Measurements from ENCODE around the gene SEC11A. TPM values are rescaled to one million over a fixed set of nuclear protein-coding genes. Genes with fewer than 3 reads are reported as not detected.
A peak's percentile ranks its signal among the peaks of the same experiment; 100 is the strongest.

Gene SEC11A
- total RNA-seq, 3 donors from 2014 or later (not counting 1 experiment from before 2014, with no cell fraction given), result 78.7 to 89.3 (median 81.8) TPM

DNA sequence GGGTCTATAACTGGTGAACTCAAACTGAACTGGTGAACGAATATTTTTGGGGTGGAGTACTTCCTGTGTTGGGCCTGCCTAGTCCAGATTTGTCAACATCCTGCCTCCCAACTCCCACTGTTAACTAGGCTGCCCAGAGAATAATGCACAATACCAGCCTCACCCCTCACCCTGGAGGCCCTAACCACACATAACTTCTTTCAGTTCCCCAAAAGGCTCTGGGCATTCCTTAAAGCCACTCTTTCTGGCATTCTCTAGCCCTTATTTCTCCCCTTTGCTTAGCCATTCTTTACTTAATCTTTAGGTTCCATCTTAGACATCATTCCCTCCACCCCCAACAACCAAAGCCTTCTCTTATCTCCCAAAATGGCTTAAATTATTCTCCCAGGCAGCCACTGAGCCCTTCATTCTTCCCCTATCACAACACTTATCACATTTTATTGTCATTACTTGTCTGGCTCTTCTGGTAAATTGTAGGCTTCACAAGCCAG, 9.1 kb upstream of the SEC11A start:
- Histone ChIP-seq H3K4me3 (ENCODE audit: low read length) (no peak overlapping the region), H3K4me1 (ENCODE audit: control insufficient read depth, insufficient read depth, low read length) (peaks cover 46% of the 10 kb centered on the region)
- peaks cover 29 to 39% of the 10 kb centered on the region in 2 donors for H3K4me1 Mint-ChIP-seq

DNA sequence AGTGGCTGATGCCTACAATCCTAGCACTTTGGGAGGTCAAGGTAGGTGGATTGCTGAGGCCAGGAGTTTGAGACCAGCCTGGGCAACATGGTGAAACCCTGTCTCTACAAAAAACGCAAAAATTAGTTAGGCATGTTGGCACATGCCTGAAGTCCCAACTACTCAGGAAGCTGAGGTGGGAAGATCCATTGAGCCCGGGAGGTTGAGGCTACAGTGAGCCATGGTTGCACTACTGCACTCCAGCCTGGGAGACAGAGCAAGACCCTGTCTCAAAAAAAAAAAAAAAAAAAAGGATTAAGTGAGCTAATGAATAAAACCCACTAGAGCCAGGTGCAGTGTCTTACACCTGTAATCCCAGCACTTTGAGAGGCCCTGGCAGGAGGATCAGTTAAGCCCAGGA, 6.7 kb upstream of the SEC11A start:
- Mint-ChIP-seq H3K4me3 (no peak overlapping the region), H3K9me3 (no peaks in the 10 kb centered on the region), H3K36me3 (no peaks in the 10 kb centered on the region), H3K27ac (peak overlapping the region; percentile 35 to 85), H3K4me1 (peaks cover 21 to 37% of the 10 kb centered on the region in 2 donors), H3K27me3 (ENCODE audit: low read depth in 2 of 2) (no peaks in the 10 kb centered on the region)
- Histone ChIP-seq H3K4me3 (ENCODE audit: low read length) (no peak overlapping the region), H3K36me3 (ENCODE audit: control insufficient read depth, insufficient read depth, low read length) (no peaks in the 10 kb centered on the region), H3K4me1 (ENCODE audit: control insufficient read depth, insufficient read depth, low read length) (peaks cover 40% of the 10 kb centered on the region), H3K9me3 (ENCODE audit: control insufficient read depth, insufficient read depth, low read length) (no peaks in the 10 kb centered on the region), H3K27ac (ENCODE audit: low read length) (no peak overlapping the region), H3K27me3 (ENCODE audit: control insufficient read depth, insufficient read depth, low read length) (no peaks in the 10 kb centered on the region)
- WGBS (ENCODE audit: insufficient coverage), result 93% methylated on average over 2 of the region's 2 CpGs
- DNase-seq (no peak), ATAC-seq (no peak)
- TF ChIP-seq, protein P1, sequence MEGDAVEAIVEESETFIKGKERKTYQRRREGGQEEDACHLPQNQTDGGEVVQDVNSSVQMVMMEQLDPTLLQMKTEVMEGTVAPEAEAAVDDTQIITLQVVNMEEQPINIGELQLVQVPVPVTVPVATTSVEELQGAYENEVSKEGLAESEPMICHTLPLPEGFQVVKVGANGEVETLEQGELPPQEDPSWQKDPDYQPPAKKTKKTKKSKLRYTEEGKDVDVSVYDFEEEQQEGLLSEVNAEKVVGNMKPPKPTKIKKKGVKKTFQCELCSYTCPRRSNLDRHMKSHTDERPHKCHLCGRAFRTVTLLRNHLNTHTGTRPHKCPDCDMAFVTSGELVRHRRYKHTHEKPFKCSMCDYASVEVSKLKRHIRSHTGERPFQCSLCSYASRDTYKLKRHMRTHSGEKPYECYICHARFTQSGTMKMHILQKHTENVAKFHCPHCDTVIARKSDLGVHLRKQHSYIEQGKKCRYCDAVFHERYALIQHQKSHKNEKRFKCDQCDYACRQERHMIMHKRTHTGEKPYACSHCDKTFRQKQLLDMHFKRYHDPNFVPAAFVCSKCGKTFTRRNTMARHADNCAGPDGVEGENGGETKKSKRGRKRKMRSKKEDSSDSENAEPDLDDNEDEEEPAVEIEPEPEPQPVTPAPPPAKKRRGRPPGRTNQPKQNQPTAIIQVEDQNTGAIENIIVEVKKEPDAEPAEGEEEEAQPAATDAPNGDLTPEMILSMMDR (IDR thresholded peaks at IDR 0.05), result no peak
- intact Hi-C loops (cut with micrococcal nuclease), result no loop called here

More for the DNA sequence above, 9.1 kb upstream of the SEC11A start:
- Mint-ChIP-seq H3K27ac (peak overlapping the region; percentile 89 to 96), H3K36me3 (no peaks in the 10 kb centered on the region), H3K27me3 (ENCODE audit: low read depth in 2 of 2) (no peaks in the 10 kb centered on the region), H3K4me3 (peak overlapping the region; percentile 76), H3K9me3 (no peaks in the 10 kb centered on the region)
- Histone ChIP-seq H3K27me3 (ENCODE audit: control insufficient read depth, insufficient read depth, low read length) (no peaks in the 10 kb centered on the region), H3K9me3 (ENCODE audit: control insufficient read depth, insufficient read depth, low read length) (no peaks in the 10 kb centered on the region), H3K36me3 (ENCODE audit: control insufficient read depth, insufficient read depth, low read length) (no peaks in the 10 kb centered on the region), H3K27ac (ENCODE audit: low read length) (peak overlapping the region; percentile 80)
- TF ChIP-seq, protein P1 (IDR thresholded peaks at IDR 0.05), result no peak
- ATAC-seq (peak; percentile 81 to 89 (median 83)), DNase-seq (peak in 1 of 2 donors; percentile 62)
- intact Hi-C loops (cut with micrococcal nuclease), result no loop called here
- WGBS (ENCODE audit: insufficient coverage), result no CpG with 5 or more reads among the region's 1 CpG

DNA sequence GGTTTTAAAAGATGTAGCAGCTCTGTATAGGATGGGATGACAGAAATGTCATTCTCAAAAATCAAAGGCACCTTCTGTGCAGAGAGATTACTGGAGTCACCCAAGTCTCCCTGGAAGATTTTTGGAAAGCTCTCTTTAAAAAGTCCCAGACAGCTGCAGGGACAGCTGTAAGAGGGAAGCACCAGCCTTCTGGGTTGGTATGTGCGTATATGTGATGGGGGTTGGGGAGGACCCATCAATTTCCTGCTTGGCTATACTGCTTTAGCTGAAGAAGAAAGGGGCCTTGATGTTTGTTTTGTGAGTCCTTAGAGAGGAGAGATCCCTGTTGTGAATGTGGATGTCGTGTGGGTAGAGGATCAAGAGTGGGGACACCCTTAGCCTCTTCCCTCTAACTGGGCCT, 5.4 kb upstream of the SEC11A start:
- peaks cover 27 to 45% of the 10 kb centered on the region in 2 donors for H3K4me1 Mint-ChIP-seq
- H3K9me3 ChIP-seq (ENCODE audit: control insufficient read depth, insufficient read depth, low read length), result no peaks in the 10 kb centered on the region
- no peaks in the 10 kb centered on the region for H3K9me3 Mint-ChIP-seq
- TF ChIP-seq, protein P1 (IDR thresholded peaks at IDR 0.05), result no peak
- H3K4me3 Mint-ChIP-seq, result peak overlapping the region; percentile 4
- 50% methylated on average over 1 of the region's 2 CpGs for WGBS (ENCODE audit: insufficient coverage)
- H3K27ac ChIP-seq (ENCODE audit: low read length), result no peak overlapping the region
- DNase-seq, result peak in 1 of 2 donors; percentile 67
- no peaks in the 10 kb centered on the region for H3K27me3 ChIP-seq (ENCODE audit: control insufficient read depth, insufficient read depth, low read length)
- peak overlapping the region; percentile 35 to 85 for H3K27ac Mint-ChIP-seq
- H3K36me3 Mint-ChIP-seq, result no peaks in the 10 kb centered on the region
- no peak for ATAC-seq
- H3K27me3 Mint-ChIP-seq (ENCODE audit: low read depth in 2 of 2), result no peaks in the 10 kb centered on the region
- H3K4me3 ChIP-seq (ENCODE audit: low read length), result no peak overlapping the region
- H3K4me1 ChIP-seq (ENCODE audit: control insufficient read depth, insufficient read depth, low read length), result peaks cover 45% of the 10 kb centered on the region
- intact Hi-C loops (cut with micrococcal nuclease), result no loop called here
- no peaks in the 10 kb centered on the region for H3K36me3 ChIP-seq (ENCODE audit: control insufficient read depth, insufficient read depth, low read length)

Data from natural killer cell (primary cell).